Kidney (tissue), 14 donors: ENCODE measurements around the gene MGAM2. TPM values are rescaled to one million over a fixed set of nuclear protein-coding genes. Genes with fewer than 3 reads are reported as not detected.

Experiments
- DNase-seq, 5 donors: peaks; one replicate each; pipeline ENCODE4 v3.0.0-alpha.2; 2013 to 2020
- FAIRE-seq: peaks from 2 replicates; lab custom pipeline; 2012; peaks lifted over from hg19 to GRCh38; lab: Jason Lieb, UNC
- H3K27ac ChIP-seq, 2 donors: one replicate each; pipeline ENCODE4 v1.7.0; 2013; ENCODE audit warnings: low read depth in 2 of 2, low read length in 2 of 2, inconsistent platforms in 1 of 2
- H3K27me3 ChIP-seq: one replicate; pipeline ENCODE4 v1.7.1; 2013; ENCODE audit warnings: low read length, inconsistent platforms; ENCODE audit not compliant: control insufficient read depth, insufficient read depth
- H3K36me3 ChIP-seq, 3 donors: one replicate each; pipeline versions ENCODE4 v1.7.0 to v1.7.1; 2013; ENCODE audit warnings: low read length in 3 of 3, control low read depth in 1 of 3, inconsistent platforms in 1 of 3; ENCODE audit not compliant: insufficient read depth in 3 of 3, control insufficient read depth in 2 of 3
- H3K4me1 ChIP-seq, 3 donors: one replicate each; pipeline versions ENCODE4 v1.7.0 to v1.7.1; 2013; ENCODE audit warnings: low read length in 3 of 3, inconsistent platforms in 1 of 3, low read depth in 1 of 3; ENCODE audit not compliant: control insufficient read depth in 2 of 3, insufficient read depth in 2 of 3
- H3K4me3 ChIP-seq, 3 donors: one replicate each; pipeline versions ENCODE4 v1.7.0 to v1.8.1; 2013; ENCODE audit warnings: low read length in 3 of 3, control low read depth in 1 of 3, inconsistent platforms in 1 of 3
- H3K9ac ChIP-seq, 3 donors: one replicate each; pipeline versions ENCODE4 v1.7.0 to v1.7.1; 2013; ENCODE audit warnings: low read length in 3 of 3, control low read depth in 1 of 3, inconsistent platforms in 1 of 3
- H3K9me3 ChIP-seq, 3 donors: one replicate each; pipeline versions ENCODE4 v1.7.0 to v1.7.1; 2013; ENCODE audit warnings: low read length in 3 of 3, control low read depth in 1 of 3, inconsistent platforms in 1 of 3; ENCODE audit not compliant: control insufficient read depth in 2 of 3, insufficient read depth in 1 of 3
- intact Hi-C: fragments of 100-400 bp; cut with DNase I; formaldehyde crosslinking; loops from one replicate; pipeline ENCODE4 v1.11.1; 2022
- polyA plus RNA-seq: library from polyadenylated mRNA; stranded (reverse); fragments of 350-450 nt; fragmentation: Illumina TruSeq; extraction: RNeasy Lipid Tissue Mini Kit (QIAGEN cat#74804); gene quantifications from one replicate; pipeline ENCODE4 v1.2.3, GENCODE V29; 2014; ENCODE audit warnings: low read depth, low replicate concordance; ENCODE audit not compliant: insufficient read depth
- total RNA-seq: library from RNA; stranded (reverse); fragmentation: NEBNext Ultra II Directional; extraction: Animal tissue kit (Norgen Biotek cat#: 25700); gene quantifications from one replicate; pipeline ENCODE4 v1.2.1, GENCODE V29; 2021
- TF ChIP-seq, protein P1 (sequence below): IDR thresholded peaks from 3 replicates; pipeline ENCODE4 v1.5.1; 2012; ENCODE audit warnings: mild to moderate bottlenecking, moderate library complexity, borderline replicate concordance; ENCODE audit not compliant: insufficient read depth; ENCODE audit errors: extremely low read depth
- donor health status: control.
- donor health status: control.
- donor health status: control.
- donor health status: control.
- donor health status: control.
- donor health status: DM: yes; HTN: yes; CAD: no.
- donor health status: Normal renal cell carcinoma (clear cell type).

Gene MGAM2
- total and polyA plus RNA-seq, 2 donors from 2014 or later: 0.13 TPM; not detected in 1

GRCh38 chr7:142196066-142196840, 84.7 kb downstream of the MGAM2 start:
- no peaks in the 10 kb centered on the region for H3K4me1 ChIP-seq
- no peak overlapping the region for H3K27ac ChIP-seq
- no peak overlapping the region for H3K4me3 ChIP-seq
- DNase-seq (no peak), FAIRE-seq (no peak)
- TF ChIP-seq, protein P1, sequence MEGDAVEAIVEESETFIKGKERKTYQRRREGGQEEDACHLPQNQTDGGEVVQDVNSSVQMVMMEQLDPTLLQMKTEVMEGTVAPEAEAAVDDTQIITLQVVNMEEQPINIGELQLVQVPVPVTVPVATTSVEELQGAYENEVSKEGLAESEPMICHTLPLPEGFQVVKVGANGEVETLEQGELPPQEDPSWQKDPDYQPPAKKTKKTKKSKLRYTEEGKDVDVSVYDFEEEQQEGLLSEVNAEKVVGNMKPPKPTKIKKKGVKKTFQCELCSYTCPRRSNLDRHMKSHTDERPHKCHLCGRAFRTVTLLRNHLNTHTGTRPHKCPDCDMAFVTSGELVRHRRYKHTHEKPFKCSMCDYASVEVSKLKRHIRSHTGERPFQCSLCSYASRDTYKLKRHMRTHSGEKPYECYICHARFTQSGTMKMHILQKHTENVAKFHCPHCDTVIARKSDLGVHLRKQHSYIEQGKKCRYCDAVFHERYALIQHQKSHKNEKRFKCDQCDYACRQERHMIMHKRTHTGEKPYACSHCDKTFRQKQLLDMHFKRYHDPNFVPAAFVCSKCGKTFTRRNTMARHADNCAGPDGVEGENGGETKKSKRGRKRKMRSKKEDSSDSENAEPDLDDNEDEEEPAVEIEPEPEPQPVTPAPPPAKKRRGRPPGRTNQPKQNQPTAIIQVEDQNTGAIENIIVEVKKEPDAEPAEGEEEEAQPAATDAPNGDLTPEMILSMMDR: no peak
- no peaks in the 10 kb centered on the region for H3K27me3 ChIP-seq
- H3K36me3 ChIP-seq: no peaks in the 10 kb centered on the region
- no peak overlapping the region for H3K9ac ChIP-seq
- intact Hi-C loops: no loop called here
- H3K9me3 ChIP-seq: no peaks in the 10 kb centered on the region

DNA sequence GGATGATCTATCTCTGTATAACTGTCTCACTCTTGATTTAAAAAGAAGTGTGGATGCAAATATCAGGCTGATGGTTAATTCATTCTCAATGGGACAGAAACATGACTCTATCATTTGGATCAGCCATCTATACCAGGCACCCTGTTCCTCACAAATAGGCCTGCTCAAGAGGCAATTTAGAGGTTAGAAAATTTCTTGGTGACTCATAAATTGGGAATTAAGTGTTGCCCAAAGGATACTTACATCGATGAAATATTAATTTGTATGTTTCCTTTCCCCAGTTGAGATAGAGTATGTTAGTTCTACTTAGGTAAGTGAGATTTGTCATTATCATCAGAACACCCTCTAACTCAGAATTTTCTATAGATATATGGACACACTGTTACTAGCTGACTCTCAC, 88.7 kb downstream of the MGAM2 start:
- TF ChIP-seq, protein P1: no peak
- no peak overlapping the region for H3K9ac ChIP-seq
- H3K36me3 ChIP-seq: no peaks in the 10 kb centered on the region
- DNase-seq (no peak), FAIRE-seq (no peak)
- intact Hi-C loops: no loop called here
- no peaks in the 10 kb centered on the region for H3K9me3 ChIP-seq
- H3K27ac ChIP-seq: no peak overlapping the region
- H3K4me1 ChIP-seq: no peaks in the 10 kb centered on the region
- H3K27me3 ChIP-seq: no peaks in the 10 kb centered on the region
- H3K4me3 ChIP-seq: no peak overlapping the region

DNA sequence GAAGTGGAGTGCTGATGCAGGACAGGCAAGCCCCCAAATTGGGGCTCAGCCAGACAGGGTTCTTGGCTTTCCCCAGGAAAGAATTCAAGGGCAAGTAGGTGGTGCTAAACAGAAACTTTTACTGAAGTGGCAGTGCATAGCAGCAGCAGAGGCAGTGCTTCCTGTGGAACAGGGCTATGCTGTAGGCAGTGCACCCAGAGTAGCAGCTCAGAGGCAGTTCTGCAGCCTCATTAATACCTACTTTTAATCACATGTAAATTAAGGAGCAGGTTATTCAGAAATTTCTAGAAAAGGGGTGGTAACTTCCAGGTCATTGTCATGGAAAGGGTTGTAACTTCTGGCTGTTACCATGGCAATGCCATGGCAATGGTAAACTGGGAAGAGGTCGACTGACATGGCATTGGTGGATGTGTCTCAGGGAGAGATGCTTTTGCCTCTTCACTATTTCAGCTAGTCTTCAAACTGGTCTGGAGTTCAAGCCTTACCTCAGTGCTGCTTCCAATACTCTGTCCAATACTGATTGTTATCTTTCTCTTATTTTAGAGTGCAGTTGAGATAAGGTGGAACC, 117.1 kb downstream of the MGAM2 start:
- no peak for FAIRE-seq

More for the DNA sequence above, 117.1 kb downstream of the MGAM2 start:
- no peak for DNase-seq
- no peak overlapping the region for H3K27ac ChIP-seq
- no peaks in the 10 kb centered on the region for H3K9me3 ChIP-seq
- H3K9ac ChIP-seq: no peak overlapping the region
- H3K36me3 ChIP-seq: no peaks in the 10 kb centered on the region
- intact Hi-C loops: no loop called here
- H3K4me3 ChIP-seq: no peak overlapping the region
- TF ChIP-seq, protein P1: no peak
- no peaks in the 10 kb centered on the region for H3K27me3 ChIP-seq
- H3K4me1 ChIP-seq: no peaks in the 10 kb centered on the region
